PC-3 (cell line): ENCODE measurements around the gene FAM107B. TPM values are rescaled to one million over a fixed set of nuclear protein-coding genes. Genes with fewer than 3 reads are reported as not detected.
A peak's percentile ranks its signal among the peaks of the same experiment; 100 is the strongest.
"Not testable (repeated sequence)": the region's sequence is repeated elsewhere in the genome, so short reads cannot be mapped to it uniquely, and the experiment has no call there.

ENCODE experiments used
- ATAC-seq: fragments of 200-7000 bp; cut with Tn5 transposase; 2 replicates; pipeline ENCODE4 v1.9.1; 2020; ENCODE audit warnings: mild to moderate bottlenecking, moderate library complexity
- BruUV-seq: library from RNA; stranded (reverse); fragments of 400-500 nt; replicated peaks from 2 replicates; lab custom pipeline; 2021; lab: Mats Ljungman, UMichigan
- CTCF ChIA-PET: fragments of 300-600 bp; sonication (Branson Sonifier 250); formaldehyde crosslinking; loops from one replicate; lab custom pipeline; 2022; ENCODE audit warnings: antibody characterized with exemption; lab: Charles Lee
- POLR2A ChIA-PET: fragments of 300-600 bp; sonication (Branson Sonifier 250); formaldehyde crosslinking; loops from one replicate; lab custom pipeline; 2022; ENCODE audit warnings: antibody characterized with exemption; ENCODE audit not compliant: unreplicated experiment; lab: Charles Lee
- DNase-seq: peaks from one replicate; pipeline ENCODE4 v3.0.0-alpha.2; 2015
- H2AFZ ChIP-seq: fragments of 300-600 bp; sonication (generic); 2 replicates; pipeline ENCODE4 v1.6.0; 2016; ENCODE audit warnings: antibody characterized with exemption, low read length
- H3F3A ChIP-seq: fragments of 300-600 bp; sonication (generic); one replicate; pipeline ENCODE4 v1.6.0; 2017; ENCODE audit warnings: antibody characterized with exemption, low read length, control low read depth, mild to moderate bottlenecking; ENCODE audit not compliant: unreplicated experiment
- H3K27ac ChIP-seq: fragments of 300-600 bp; sonication (generic); 2 replicates; pipeline ENCODE4 v1.5.1; 2016; ENCODE audit warnings: mild to moderate bottlenecking, low read length
- H3K27me3 ChIP-seq: fragments of 300-600 bp; sonication (generic); 2 replicates; pipeline ENCODE4 v1.6.1; 2016; ENCODE audit warnings: low read length, mixed read lengths
- H3K36me3 ChIP-seq: fragments of 300-600 bp; sonication (generic); 2 replicates; pipeline ENCODE4 v1.6.1; 2016; ENCODE audit warnings: low read depth, mixed run types, low read length, mixed read lengths
- H3K4me1 ChIP-seq: fragments of 300-600 bp; sonication (generic); 2 replicates; pipeline ENCODE4 v1.5.1; 2016; ENCODE audit warnings: low read length; ENCODE audit not compliant: insufficient read depth
- H3K4me2 ChIP-seq: fragments of 300-600 bp; sonication (generic); 2 replicates; pipeline ENCODE4 v1.6.0; 2016; ENCODE audit warnings: low read length
- H3K4me3 ChIP-seq: fragments of 300-600 bp; sonication (generic); 2 replicates; pipeline ENCODE4 v1.5.1; 2016; ENCODE audit warnings: mild to moderate bottlenecking, low read length, mixed read lengths
- H3K79me2 ChIP-seq: fragments of 300-600 bp; sonication (generic); 2 replicates; pipeline ENCODE4 v1.6.1; 2017; ENCODE audit warnings: low read length, mixed read lengths
- H3K9ac ChIP-seq: fragments of 300-600 bp; sonication (generic); 2 replicates; pipeline ENCODE4 v1.6.0; 2016; ENCODE audit warnings: mild to moderate bottlenecking, low read length
- H3K9me2 ChIP-seq: fragments of 300-600 bp; sonication (generic); replicated peaks from 2 replicates; pipeline ENCODE4 v1.6.1; 2016; ENCODE audit warnings: mixed run types, low read length, mixed read lengths
- H3K9me3 ChIP-seq: fragments of 300-600 bp; sonication (generic); 2 replicates; pipeline ENCODE4 v1.6.1; 2016; ENCODE audit warnings: low read length, mixed read lengths
- H4K20me1 ChIP-seq: fragments of 300-600 bp; sonication (generic); 2 replicates; pipeline ENCODE4 v1.6.1; 2016; ENCODE audit warnings: low read length, mixed read lengths
- EZH2 ChIP-seq: fragments of 300-600 bp; sonication (generic); IDR thresholded peaks from one replicate; pipeline ENCODE4 v1.6.1; 2017; ENCODE audit warnings: antibody characterized with exemption, mild to moderate bottlenecking, low read length; ENCODE audit not compliant: unreplicated experiment
- EZH2phosphoT487 ChIP-seq: fragments of 300-600 bp; sonication (generic); IDR thresholded peaks from 2 replicates; pipeline ENCODE4 v1.6.1; 2018; ENCODE audit warnings: mild to moderate bottlenecking, antibody characterized with exemption, low read length, borderline replicate concordance
- intact Hi-C: fragments of 100-400 bp; cut with micrococcal nuclease; formaldehyde crosslinking; loops from 2 replicates; pipeline ENCODE4 v1.9.0; 2023
- total RNA-seq: library from RNA; depleted of rRNA; stranded (reverse); fragments of >200 nt; gene quantifications from 2 replicates; pipeline ENCODE4 v1.2.3, GENCODE V29; 2014
- TF ChIP-seq, protein P1 (sequence below): fragments of 300-600 bp; sonication (generic); conservative IDR thresholded peaks from 2 replicates; pipeline ENCODE4 v1.5.1; 2017; ENCODE audit warnings: antibody characterized with exemption, low read depth, mild to moderate bottlenecking, low read length

The FAM107B gene
- total RNA-seq, 1 experiment from 2014 or later: 36.6 TPM

DNA sequence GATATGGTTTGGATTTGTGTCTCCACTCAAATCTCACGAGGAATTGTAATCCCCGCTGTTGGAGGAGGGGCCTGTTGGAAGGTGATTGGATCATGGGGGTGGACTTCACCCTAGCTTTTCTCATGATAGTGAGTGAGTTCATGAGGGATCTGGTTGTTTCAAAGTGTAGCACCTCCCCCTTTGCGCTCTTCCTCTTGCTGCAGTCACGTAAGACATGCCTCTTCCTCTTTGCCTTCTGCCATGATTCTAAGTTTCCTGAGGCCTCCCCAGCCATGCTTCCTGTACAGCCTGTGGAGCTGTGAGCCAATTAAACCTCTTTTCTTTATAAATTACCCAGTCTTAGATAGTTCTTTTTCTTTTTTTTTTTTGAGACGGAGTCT is 46.1 kb upstream of the FAM107B start:
- peaks cover 19% of the 10 kb centered on the region for H3K4me1 ChIP-seq
- no peaks in the 10 kb centered on the region for H4K20me1 ChIP-seq
- H2AFZ ChIP-seq: no peak overlapping the region
- peak overlapping the region; percentile 70 for H3K27ac ChIP-seq
- no peak overlapping the region for H3K4me2 ChIP-seq
- peak overlapping the region; percentile 40 for H3K9ac ChIP-seq
- intact Hi-C loops: loop anchor here (2.0 to 5.0 kb wide), 5 partner anchors 38 to 693 kb away; no protein-coding TSS in a partner anchor
- TF ChIP-seq EZH2: no peak
- TF ChIP-seq, protein P1, sequence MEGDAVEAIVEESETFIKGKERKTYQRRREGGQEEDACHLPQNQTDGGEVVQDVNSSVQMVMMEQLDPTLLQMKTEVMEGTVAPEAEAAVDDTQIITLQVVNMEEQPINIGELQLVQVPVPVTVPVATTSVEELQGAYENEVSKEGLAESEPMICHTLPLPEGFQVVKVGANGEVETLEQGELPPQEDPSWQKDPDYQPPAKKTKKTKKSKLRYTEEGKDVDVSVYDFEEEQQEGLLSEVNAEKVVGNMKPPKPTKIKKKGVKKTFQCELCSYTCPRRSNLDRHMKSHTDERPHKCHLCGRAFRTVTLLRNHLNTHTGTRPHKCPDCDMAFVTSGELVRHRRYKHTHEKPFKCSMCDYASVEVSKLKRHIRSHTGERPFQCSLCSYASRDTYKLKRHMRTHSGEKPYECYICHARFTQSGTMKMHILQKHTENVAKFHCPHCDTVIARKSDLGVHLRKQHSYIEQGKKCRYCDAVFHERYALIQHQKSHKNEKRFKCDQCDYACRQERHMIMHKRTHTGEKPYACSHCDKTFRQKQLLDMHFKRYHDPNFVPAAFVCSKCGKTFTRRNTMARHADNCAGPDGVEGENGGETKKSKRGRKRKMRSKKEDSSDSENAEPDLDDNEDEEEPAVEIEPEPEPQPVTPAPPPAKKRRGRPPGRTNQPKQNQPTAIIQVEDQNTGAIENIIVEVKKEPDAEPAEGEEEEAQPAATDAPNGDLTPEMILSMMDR: no peak
- no peak for TF ChIP-seq EZH2phosphoT487
- no peaks in the 10 kb centered on the region for H3K9me3 ChIP-seq
- H3K36me3 ChIP-seq: no peaks in the 10 kb centered on the region
- BruUV-seq: no TSS peak
- ChIA-PET POLR2A (no interaction called here), CTCF (no interaction called here)
- H3K4me3 ChIP-seq: no peak overlapping the region
- no peaks in the 10 kb centered on the region for H3F3A ChIP-seq
- H3K9me2 ChIP-seq: no peaks in the 10 kb centered on the region
- ATAC-seq (no peak), DNase-seq (no peak)
- H3K27me3 ChIP-seq: no peaks in the 10 kb centered on the region
- no peaks in the 10 kb centered on the region for H3K79me2 ChIP-seq

DNA sequence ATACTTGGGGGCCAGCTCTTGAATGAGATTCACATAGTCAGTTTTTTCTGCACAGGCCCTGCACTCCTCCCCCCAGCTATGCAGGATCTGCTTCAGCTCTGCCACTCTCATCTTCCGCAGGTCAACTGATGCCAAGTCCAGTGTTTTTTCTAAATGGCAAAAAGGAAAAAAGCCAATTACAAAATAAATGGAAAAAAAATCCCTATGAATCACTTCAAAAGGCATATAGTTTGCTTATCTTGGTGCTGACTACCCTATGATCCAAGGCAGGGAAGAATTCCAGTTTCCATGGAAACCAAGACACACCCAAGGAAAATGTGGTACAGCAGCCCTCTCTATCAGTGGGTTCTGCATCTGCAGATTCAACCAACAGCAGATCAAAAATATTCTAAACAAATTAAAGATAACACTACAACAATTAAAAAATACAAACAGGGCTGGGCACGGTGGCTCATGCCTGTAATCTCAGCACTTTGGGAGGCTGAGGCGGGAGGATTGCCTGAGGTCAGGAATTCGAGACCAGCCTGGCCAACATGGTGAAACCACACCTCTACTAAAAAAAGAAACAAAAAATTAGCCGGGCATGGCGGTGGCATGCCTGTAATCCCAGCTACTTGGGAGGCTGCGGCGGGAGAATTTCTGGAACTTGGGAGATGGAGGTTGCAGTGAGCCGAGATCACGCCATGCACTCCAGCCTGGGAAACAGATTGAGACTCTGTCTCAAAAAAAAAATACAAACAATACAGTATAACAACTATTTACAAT is 45.5 kb upstream of the FAM107B start:
- Histone ChIP-seq H3F3A (no peaks in the 10 kb centered on the region), H3K9me2 (no peaks in the 10 kb centered on the region), H3K27me3 (no peaks in the 10 kb centered on the region), H3K9me3 (no peaks in the 10 kb centered on the region), H3K4me2 (peak overlapping the region; percentile 27), H3K4me3 (no peak overlapping the region), H3K4me1 (peaks cover 19% of the 10 kb centered on the region), H3K36me3 (no peaks in the 10 kb centered on the region), H4K20me1 (no peaks in the 10 kb centered on the region), H3K79me2 (no peaks in the 10 kb centered on the region), H3K9ac (peak overlapping the region; percentile 40), H3K27ac (peak overlapping the region; percentile 70), H2AFZ (no peak overlapping the region)
- BruUV-seq: no TSS peak
- ATAC-seq (peak; percentile 93), DNase-seq (peak; percentile 81)
- POLR2A ChIA-PET: interaction anchor here (0.6 kb wide), 1 partner anchor 47 kb away, joined by 3 read pairs; no protein-coding TSS in a partner anchor
- TF ChIP-seq, protein P1: 0 out of 2 replicates have a peak, but pooled peaks have one; percentile 12
- TF ChIP-seq EZH2phosphoT487: no peak
- CTCF ChIA-PET: no interaction called here
- intact Hi-C loops: loop anchor here (2.0 to 5.0 kb wide), 5 partner anchors 37 to 693 kb away; no protein-coding TSS in a partner anchor

DNA sequence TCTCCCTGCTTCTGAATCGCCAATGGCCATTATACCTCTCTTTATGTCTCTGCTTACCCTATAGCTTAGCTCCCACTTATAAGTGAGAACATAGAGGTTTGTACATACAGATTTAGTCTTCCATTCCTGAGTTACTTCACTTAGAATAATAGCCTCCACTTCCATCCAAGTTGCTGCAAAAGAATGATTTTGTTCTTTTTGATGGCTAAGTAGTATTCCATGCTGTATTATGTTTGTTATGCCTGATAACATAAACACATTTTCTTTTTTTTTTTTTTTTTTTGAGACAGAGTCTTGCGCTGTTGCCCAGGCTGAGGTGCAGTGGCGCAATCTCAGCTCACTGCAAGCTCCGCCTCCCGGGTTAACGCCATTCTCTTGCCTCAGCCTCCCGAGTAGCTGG is 42.0 kb upstream of the FAM107B start:
- CTCF ChIA-PET, H4K20me1 ChIP-seq, H3K27me3 ChIP-seq, H3F3A ChIP-seq, H3K27ac ChIP-seq, H3K9me3 ChIP-seq, H3K36me3 ChIP-seq, H2AFZ ChIP-seq, H3K4me2 ChIP-seq, H3K9ac ChIP-seq, POLR2A ChIA-PET, H3K4me3 ChIP-seq, H3K9me2 ChIP-seq, BruUV-seq, H3K79me2 ChIP-seq, DNase-seq, intact Hi-C loops, ATAC-seq: not testable (repeated sequence)
- H3K4me1 ChIP-seq: peaks cover 19% of the 10 kb centered on the region
